Osteocyte (in vitro differentiated cells): ENCODE results near the gene ANKRD13D. TPM values are rescaled to one million over a fixed set of nuclear protein-coding genes. Genes with fewer than 3 reads are reported as not detected.

Experiments used
- DNase-seq: peaks from one replicate; pipeline ENCODE4 v3.0.0; 2021; ENCODE audit warnings: mixed read lengths; ENCODE audit not compliant: unreplicated experiment; ENCODE audit errors: extremely low spot score
- H3K27ac Mint-ChIP-seq: one replicate; pipeline ENCODE4 v1.8.0; 2021; ENCODE audit warnings: mild to moderate bottlenecking, mixed read lengths; ENCODE audit not compliant: unreplicated experiment
- H3K27me3 Mint-ChIP-seq: one replicate; pipeline ENCODE4 v1.8.0; 2021; ENCODE audit warnings: mixed read lengths; ENCODE audit not compliant: unreplicated experiment
- H3K36me3 Mint-ChIP-seq: one replicate; pipeline ENCODE4 v1.8.0; 2021; ENCODE audit warnings: mixed read lengths; ENCODE audit not compliant: unreplicated experiment
- H3K4me1 Mint-ChIP-seq: one replicate; pipeline ENCODE4 v1.8.0; 2021; ENCODE audit warnings: mixed read lengths; ENCODE audit not compliant: unreplicated experiment
- H3K4me3 Mint-ChIP-seq: one replicate; pipeline ENCODE4 v1.8.0; 2021; ENCODE audit warnings: mild to moderate bottlenecking, moderate library complexity, mixed read lengths; ENCODE audit not compliant: unreplicated experiment
- H3K9me3 Mint-ChIP-seq: one replicate; pipeline ENCODE4 v1.8.0; 2021; ENCODE audit warnings: mixed read lengths; ENCODE audit not compliant: unreplicated experiment
- total RNA-seq: library from RNA; stranded (reverse); gene quantifications from 2 replicates; pipeline ENCODE4 v1.2.1, GENCODE V29; 2021
- TF ChIP-seq, protein P1 (sequence below): fragments of 200-600 bp; sonication (generic); IDR thresholded peaks from 2 replicates; pipeline ENCODE4 v1.5.0; 2021; ENCODE audit warnings: antibody characterized with exemption, mild to moderate bottlenecking, moderate library complexity

The ANKRD13D gene
- total RNA-seq, 1 donor from 2014 or later: 56.2 TPM

DNA sequence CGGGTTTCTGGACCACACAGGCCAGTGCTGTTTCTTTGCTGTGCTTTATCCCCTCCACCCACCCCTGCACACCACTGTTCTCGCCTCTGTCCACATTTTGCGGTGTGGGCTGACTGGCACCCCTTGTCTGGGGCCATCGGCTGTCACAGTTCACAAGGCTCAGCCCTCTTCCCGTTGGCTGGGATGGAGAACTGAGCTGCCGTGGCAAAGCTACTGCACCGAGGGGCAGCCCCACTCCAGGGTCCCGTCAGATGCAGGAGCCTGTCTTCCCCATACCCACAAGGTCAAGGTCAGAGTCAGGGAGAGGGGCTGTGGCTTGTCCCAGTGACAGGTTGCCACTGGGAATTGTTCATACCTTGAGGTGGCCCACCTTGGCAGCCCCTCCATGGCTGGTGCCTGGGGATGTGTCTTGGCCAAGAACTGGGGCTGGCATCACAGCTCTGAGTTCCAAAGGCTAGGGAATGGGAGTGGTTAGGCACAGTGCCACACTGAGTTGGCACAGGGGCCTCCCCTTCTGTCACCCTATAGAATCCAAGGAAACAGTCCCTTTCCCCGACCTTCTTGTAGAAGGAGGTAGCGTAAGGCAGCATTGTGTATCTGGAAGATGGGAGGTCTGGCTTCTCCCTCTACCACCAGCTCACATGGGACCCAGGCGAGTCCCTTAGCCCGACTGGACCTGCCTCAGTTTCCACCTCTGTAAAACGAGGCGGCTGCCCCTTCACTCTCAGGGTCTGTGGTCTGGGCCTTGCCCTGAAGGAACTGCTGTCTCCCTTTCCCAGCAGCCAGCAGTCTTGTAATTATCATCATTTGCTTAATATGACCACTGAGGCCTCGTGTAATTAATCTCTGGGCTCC, 19.5 kb upstream of the ANKRD13D start:
- no peaks in the 10 kb centered on the region for H3K27me3 Mint-ChIP-seq
- peaks cover 65% of the 10 kb centered on the region for H3K4me1 Mint-ChIP-seq
- peak overlapping the region; percentile 49 for H3K4me3 Mint-ChIP-seq

DNA sequence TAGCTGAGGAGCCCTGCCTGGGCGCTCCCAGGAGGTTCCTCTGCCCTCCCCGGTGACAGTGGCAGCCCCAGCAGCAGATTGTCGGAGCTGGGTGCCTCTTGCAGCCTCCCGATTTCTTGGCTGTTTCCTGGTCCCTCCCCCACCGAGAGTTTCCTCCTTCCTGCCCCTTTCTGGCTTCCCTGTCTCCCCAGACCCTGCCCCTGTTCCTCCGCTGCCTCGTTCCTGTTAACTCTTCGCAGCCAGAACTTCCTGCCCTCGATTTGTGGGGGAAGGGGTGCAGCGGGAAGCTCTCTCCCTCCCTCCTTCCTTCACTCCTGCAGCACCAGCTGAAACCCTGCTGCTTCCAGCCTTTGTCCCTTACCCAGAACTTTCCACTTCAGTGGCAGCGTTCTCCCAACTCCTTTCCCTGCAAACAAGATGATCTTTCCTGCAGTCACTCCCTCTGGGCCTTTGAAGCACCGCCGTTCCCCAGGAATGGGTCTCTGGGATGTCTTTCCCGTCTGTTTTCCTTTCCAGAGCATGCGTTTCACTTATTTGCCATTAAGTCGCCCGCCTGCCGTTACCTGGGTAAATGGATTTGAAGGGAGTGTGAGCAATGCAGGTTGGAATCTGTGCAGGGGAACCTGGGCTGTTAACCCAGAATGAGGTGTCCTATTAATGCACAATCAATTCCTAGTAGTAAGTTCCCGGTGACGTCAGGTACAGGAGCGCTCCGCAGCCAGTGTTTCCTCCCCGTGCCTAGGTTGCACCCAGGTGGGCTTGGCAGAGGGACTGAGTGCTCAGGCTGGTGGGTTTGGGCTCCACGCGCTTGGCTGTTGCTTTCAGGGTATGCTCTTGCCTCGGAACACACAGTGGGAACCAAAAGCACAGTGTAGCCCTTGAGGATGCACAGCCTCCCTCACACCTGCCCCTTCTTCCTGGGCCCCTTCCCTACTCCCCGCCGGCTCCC, 18.6 kb upstream of the ANKRD13D start:
- H3K4me1 Mint-ChIP-seq: peaks cover 65% of the 10 kb centered on the region
- no peaks in the 10 kb centered on the region for H3K9me3 Mint-ChIP-seq
- no peaks in the 10 kb centered on the region for H3K27me3 Mint-ChIP-seq
- H3K27ac Mint-ChIP-seq: peak overlapping the region; percentile 70
- DNase-seq: no peak
- H3K36me3 Mint-ChIP-seq: no peaks in the 10 kb centered on the region
- TF ChIP-seq, protein P1, sequence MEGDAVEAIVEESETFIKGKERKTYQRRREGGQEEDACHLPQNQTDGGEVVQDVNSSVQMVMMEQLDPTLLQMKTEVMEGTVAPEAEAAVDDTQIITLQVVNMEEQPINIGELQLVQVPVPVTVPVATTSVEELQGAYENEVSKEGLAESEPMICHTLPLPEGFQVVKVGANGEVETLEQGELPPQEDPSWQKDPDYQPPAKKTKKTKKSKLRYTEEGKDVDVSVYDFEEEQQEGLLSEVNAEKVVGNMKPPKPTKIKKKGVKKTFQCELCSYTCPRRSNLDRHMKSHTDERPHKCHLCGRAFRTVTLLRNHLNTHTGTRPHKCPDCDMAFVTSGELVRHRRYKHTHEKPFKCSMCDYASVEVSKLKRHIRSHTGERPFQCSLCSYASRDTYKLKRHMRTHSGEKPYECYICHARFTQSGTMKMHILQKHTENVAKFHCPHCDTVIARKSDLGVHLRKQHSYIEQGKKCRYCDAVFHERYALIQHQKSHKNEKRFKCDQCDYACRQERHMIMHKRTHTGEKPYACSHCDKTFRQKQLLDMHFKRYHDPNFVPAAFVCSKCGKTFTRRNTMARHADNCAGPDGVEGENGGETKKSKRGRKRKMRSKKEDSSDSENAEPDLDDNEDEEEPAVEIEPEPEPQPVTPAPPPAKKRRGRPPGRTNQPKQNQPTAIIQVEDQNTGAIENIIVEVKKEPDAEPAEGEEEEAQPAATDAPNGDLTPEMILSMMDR: no peak
- peak overlapping the region; percentile 49 for H3K4me3 Mint-ChIP-seq

More for the DNA sequence above, 19.5 kb upstream of the ANKRD13D start:
- Mint-ChIP-seq H3K27ac (peak overlapping the region; percentile 70), H3K36me3 (no peaks in the 10 kb centered on the region), H3K9me3 (no peaks in the 10 kb centered on the region)
- DNase-seq: no peak
- TF ChIP-seq, protein P1: no peak

DNA sequence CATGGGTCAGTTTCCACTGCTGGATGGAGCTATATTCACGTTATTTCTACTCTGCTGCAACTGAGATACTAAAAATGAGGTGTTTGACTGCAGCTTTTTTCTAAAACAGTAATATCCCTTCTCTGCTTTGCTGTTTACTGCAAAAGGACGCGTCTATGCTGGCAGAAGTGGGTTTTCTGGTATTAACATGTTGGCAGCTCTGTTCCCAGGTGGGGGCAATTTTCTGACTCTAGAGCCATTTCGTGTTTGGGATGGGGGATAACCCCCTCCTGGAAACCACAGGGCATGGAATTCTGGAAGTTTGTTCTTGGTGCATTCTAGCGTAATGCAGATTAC, 17.9 kb upstream of the ANKRD13D start:
- H3K27ac Mint-ChIP-seq: no peak overlapping the region
- peaks cover 62% of the 10 kb centered on the region for H3K4me1 Mint-ChIP-seq
- no peak for DNase-seq
- no peaks in the 10 kb centered on the region for H3K27me3 Mint-ChIP-seq
- TF ChIP-seq, protein P1: no peak
- no peaks in the 10 kb centered on the region for H3K36me3 Mint-ChIP-seq
- no peak overlapping the region for H3K4me3 Mint-ChIP-seq
- H3K9me3 Mint-ChIP-seq: no peaks in the 10 kb centered on the region

DNA sequence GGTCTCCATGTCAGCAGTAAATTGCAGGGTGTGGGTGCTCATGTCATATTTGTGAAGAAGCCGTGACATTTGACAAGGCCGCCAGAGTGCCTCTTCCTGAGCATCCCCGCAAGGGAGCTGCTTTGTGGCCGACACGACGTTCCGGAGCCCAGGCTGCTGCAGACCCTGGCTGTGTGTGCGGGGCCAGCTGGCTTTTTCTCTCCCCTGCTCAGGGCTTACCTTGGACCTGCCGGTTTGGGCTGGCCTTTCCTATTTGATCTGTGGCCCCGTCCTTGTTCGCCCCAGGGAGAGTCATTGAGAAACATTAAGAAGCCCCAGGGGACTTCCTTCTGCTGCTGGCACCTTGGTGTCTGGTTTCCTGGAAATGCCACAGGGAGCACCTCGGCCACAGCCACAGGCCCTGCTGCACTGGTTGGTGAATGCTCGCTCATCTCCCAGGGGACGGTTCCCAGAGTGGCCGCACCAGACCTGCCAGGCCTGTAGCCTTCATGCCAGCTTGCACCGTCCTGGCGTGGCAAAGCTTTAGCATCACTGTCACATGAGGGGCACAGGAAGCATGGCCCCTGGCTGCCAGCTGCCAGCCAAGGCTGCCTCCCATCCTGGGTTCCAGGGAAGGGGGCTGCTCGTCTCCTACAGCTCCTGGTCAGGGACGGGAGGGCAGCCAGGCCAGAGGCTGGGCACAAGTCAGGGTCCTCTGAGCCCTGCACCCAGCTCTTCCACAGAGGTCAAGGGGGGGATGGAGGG, 17.4 kb upstream of the ANKRD13D start:
- Mint-ChIP-seq H3K4me3 (no peak overlapping the region), H3K27me3 (no peaks in the 10 kb centered on the region), H3K9me3 (no peaks in the 10 kb centered on the region), H3K27ac (no peak overlapping the region), H3K36me3 (no peaks in the 10 kb centered on the region), H3K4me1 (peaks cover 67% of the 10 kb centered on the region)
- TF ChIP-seq, protein P1: no peak
- no peak for DNase-seq
